ENCODE measurements around the gene USP6NL.
"Not testable (repeated sequence)": the region's sequence is repeated elsewhere in the genome, so short reads cannot be mapped to it uniquely, and the experiment has no call there.

Gene USP6NL

GRCh38 chr10:11611248-11612020 lies at the start of gene USP6NL:
USP6NL (minus strand) TSS chr10:11611650; CDS start chr10:11597634, 14,016 bp downstream.
- DNase-seq = peak; percentile 62

DNA sequence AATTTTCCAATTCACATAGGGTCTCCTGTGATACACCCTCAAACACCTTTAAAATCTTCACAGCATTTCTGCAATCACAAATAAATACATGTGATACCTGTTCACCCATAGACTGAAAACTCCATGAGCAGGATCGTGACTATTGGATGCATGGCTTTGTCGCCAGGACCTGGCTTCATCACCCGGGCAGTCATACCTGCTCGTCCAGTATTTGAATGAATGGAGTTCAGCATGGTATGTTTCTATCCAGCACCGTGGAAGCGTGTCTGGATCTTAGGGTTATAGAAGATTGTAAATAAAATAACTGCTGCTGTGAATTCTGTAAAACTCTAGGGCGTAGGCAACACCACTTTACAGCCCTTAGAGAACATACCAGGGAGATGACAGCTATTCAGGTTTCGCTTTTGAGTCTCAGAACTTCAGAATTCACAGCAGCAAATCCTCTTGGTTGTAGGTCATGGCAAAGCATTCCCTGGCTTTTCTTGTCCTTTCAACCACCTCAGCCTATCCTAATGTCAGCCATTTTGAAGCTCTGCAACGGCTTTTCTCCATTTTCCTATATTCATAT lies 47.4 kb upstream of the USP6NL start:
- no peak for DNase-seq

DNA sequence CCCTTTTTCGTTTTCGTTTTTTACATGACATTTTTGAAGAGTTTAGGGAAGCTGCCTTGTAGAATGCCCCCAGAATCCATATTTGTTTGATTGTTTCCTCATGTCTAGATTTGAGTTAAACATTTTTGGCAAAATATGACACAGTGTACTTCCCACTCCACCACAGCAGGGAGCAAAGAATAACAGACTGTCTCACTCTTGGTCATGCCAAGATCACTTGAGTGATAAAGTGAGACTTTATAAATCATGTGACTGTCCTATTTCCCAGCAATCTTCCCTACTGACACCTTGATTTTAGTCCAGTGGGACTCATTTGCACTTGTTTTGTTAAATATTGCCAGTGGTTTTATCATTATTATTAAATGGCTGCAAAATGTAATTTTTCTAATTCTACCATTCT lies 44.4 kb upstream of the USP6NL start:
- DNase-seq = no peak

GRCh38 chr10:11654659-11655058 lies 43.2 kb upstream of the USP6NL start:
- DNase-seq = no peak

GRCh38 chr10:11653758-11654471 lies 42.5 kb upstream of the USP6NL start:
- DNase-seq = no peak

DNA sequence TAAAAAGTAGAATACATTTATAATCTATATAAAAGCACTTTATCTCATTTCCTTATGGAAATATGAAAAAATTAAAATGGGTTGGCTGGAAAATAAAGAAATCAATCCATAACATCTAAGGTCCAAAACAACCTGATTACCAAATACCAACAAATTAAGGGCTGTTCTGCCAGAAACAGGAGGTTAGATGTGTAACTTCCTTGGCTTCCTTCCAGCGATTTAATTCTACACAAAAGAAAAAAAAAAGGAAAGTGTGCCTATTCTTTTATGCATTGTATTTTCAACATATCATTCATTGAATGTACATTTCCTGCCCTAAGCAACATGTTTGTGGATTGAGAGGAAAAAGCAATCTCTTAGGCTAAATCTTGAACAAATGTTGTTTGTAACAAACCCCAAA lies 36.2 kb upstream of the USP6NL start:
- no peak for DNase-seq

GRCh38 chr10:11646450-11646849 lies 35.0 kb upstream of the USP6NL start:
- no peak for DNase-seq

DNA sequence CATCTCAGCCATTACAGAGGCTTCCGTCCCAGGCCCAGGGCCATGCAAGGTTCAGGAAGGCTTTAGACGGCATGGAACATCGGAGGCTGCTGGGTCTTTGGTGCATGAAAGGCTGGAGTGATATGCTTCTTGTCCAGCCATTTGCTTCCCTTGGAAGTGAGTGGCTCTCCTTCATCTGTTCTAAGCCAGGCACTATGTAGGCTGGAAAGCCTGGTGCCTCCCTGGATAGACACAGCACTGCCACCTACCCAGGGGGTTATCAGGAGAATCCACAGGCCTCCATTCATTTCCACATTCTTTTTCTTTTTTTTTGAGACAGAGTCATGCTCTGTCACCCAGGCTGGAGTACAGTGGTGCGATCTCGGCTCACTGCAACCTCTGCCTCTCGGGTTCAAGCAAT lies 31.6 kb upstream of the USP6NL start:
- no peak for DNase-seq

DNA sequence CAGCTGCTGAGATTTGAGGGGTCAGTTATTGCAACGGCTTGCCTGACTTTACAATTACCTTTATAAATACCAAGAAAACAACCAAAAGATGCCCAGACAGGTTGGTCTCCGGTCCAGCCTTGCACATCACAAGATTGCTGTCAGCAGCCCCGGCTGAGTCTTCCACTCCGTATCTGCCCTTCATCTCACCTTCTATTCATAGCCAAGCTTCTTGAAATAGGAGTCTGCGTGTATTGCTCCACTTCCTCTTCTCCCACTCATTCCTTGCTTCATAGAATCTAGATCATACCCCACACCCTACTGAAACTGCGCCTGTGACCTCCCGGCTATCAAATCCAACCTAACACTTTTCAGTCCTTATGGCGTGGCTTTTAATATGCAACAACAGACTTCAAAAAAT lies 31.1 kb upstream of the USP6NL start:
- DNase-seq = no peak

DNA sequence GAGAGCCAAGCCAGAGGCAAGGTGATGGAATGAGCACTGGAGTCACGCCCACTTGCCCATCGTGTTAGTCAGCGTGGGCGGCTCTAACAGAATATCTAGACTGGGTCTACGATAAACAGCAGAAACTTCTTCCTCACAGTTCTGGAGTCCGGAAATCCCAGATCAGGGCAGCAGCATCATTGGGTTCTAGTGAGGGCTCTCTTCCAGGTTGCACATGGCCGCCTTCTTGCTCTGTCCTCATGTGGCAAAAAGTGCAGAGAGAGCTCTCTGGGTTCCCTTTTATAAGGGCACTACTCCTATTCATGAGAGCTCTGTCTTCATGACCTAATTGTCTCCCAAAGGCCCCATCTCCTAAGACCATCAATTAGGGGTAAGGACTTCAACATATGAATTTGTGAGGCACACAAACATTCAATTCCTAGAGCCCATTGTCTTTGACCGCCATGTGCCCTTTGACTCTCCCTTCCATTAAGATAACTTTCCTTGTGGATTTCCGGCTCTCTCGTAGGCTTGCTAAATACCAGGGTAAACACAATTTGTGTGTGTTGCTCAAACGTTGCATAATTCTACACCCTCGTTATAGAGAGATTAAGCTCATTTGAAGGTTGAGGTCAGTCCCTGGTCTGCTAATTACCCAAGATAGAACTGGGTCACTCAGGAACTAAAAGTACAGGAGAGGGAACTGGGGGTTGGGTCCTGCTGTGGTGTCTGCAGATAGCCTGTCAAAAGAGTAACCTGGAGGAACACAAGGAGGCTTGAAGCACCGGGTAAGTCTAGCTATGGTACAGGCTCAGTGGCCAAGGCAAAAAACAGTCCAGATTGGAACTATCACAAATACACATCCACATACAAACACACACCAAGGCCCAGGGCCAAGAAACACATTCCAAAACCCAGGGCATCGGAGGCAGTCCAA lies 28.7 kb upstream of the USP6NL start:
- DNase-seq = no peak

- DNase-seq = no peak
Measured at GRCh38 chr10:11639362-11639761, 27.9 kb upstream of the USP6NL start.

DNA sequence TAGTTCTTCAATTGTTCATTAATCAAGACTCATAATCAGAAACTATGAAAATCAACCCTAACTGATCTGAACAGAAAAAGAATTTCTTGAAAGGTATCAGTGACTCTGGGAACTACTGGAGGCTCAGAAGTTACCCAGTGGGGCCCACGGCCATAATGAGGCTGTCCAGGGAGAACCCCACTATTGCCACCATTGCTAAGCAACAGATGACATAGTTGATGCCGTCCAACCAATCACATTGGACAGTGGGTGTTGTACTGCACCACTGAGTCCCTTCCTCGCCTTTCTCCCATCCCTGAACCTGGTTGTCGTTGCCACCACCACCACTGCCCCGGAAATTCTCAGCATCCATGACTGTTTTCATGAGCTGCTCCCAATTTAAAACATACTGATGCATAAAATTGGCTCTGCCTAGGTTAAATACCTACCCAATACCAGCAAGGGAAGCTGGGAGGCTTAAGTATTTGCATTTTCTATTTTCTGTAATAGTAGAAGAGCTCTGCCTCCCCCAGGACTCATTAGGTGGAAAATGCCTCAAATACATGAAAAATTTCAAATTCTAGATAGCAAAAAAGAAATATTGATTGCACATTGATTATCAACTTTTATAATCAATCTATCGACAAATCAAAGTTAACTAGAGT lies 26.7 kb upstream of the USP6NL start:
- DNase-seq = no peak

GRCh38 chr10:11636697-11637303 lies 25.4 kb upstream of the USP6NL start:
- DNase-seq = no peak

DNA sequence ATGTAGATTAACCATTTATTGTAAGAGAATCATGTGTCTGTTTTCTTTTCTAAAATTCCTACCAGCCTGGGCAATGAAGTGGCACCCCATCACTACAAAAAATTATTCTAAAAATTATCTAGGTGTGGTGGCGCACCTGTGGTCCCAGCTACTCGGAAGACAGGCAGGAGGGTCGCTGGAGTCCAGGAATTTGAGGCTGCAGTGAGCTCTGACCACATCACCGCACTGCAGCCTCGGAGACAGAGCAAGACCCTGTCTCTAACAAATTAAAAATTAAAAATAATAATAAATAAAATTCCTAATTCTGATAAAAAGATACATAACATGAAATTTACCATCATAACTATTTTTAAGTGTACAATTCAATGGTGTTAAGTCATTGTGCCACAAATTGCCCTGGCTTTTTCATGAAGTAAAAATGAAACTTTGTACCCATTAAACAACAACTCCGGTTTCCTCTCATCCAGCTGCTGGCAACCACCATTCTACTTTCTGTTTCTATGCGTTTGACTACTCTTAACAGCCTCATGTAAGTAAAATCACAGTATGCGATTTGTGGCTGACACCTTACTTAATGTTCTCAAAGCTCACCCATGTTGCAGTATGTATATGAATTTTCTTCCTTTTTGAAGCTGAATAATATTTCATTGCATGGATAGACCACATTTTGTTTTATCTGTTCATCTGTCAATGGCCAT lies 20.6 kb upstream of the USP6NL start:
- DNase-seq = no peak

DNA sequence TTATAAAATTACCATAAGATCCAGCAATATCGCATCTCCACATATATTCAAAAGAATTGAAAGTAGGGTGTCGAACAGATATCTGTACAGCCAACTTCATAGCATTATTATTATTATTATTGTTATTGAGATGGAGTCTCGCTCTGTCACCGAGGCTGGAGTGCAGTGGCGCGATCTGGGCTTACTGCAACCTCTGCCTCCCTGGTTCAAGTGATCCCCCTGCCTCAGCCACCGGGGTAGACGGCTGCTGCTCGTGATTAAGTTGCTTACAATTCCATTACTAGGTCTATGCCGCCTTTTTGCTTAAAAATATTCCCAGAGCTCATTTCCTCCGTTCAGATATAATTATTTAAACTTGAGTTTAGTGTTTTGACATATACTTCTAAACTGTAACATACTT lies 19.8 kb upstream of the USP6NL start:
- no peak for DNase-seq

- no peak for DNase-seq
Measured at GRCh38 chr10:11629731-11630130, 18.3 kb upstream of the USP6NL start.

- DNase-seq = not testable (repeated sequence)
Measured at GRCh38 chr10:11627941-11628340, 16.5 kb upstream of the USP6NL start.

DNA sequence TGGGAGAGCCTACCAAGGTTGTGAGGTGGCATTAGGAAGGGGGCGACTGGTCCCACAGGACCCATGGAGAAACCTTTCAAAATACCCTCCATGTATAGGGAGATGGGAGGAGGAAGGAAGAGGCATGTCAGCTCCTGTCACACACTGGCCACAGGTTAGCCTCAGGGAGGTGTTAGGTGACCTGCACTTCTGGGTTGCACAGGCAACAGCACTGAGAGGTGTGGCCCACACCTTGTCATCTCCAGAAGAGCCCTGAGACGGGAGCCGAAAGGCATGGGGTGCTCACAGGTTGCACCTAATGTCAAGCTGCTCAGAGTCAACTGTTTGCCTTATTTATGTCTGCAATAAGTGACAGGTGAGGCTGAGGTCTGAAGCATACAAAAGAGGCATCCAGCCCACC lies 14.6 kb upstream of the USP6NL start:
- no peak for DNase-seq

DNA sequence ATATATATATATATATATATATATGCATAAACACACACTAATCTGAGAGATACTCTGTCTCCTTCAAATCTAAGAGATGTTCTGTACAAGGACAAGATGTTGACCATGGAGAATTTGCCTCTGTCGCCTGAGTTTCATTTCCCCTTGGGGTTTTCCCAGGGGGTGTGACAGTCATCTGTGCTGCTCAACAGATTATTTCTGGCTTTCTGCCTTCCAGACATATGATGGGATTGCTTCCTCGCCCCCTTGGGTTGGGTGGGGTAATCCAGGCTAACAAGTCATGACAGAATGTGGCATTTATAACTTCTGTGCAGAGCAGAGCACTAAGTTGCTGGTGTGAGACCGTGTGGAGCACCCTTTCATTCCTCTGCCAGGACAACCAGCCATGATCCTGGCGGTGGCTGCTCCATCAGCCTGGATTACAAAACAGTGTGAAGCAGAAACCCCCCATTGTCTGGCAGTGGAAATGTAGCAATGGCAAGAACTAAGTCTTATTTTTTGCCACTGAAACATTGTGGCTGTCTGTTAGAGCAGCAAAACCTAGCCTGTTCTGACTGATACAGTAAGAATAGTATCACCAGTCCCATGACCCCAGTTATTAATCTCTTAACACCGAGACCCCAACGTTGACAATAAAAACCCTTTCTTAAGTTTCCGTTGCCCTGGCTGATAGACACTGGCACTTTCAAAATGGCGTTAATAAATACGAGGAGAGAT lies 13.7 kb upstream of the USP6NL start:
- no peak for DNase-seq

DNA sequence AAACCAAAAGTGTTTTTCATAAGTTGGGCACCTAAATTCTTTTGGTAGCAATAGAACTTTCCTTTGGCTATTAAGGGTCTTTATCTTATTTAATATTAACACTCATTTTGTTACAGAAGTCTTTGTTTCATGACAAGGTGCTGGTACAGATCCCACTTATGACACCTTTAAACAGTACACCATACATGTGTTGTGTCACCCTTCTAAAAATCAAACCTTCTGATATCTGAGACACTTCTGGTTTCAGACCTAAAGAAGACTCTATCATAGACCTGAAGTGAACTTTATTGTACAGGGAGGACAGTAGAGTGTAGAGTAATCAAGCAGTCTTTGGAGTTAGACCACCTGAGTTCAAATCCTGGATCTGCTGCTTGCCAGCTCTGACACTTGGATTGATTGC lies 5.8 kb upstream of the USP6NL start:
- DNase-seq = no peak

DNA sequence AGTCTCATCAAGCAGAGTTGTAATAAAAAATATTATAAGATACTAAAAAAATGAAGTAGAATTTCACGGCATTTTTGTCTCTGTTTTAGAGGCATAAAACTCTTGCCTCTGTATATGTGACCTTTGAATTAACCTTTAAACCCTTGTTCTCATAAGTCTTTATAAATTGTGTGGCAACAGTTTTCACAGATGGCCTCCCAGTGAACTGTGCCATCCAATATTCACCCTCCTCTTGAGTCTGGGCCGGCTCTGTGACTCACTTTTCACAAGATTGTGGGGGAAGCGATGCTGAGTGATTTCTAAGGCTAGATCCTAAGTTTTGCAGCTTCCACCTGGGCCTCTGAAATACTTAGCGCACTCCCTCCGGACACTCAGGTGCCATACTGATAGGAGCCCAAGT lies 4.6 kb upstream of the USP6NL start:
- no peak for DNase-seq
